CD4-positive, alpha-beta T cell treated with Interleukin-17A for 1 hour (primary cell): ENCODE measurements around the gene PPP4R1.
A peak's percentile ranks its signal among the peaks of the same experiment; 100 is the strongest.
"Not testable (repeated sequence)": the region's sequence is repeated elsewhere in the genome, so short reads cannot be mapped to it uniquely, and the experiment has no call there.

Experiments
- DNase-seq: peaks from one replicate; pipeline ENCODE4 v3.0.0-alpha.2; 2020

The PPP4R1 gene

GRCh38 chr18:9629709-9630108 lies 15.3 kb upstream of the PPP4R1 start:
- no peak for DNase-seq

- no peak for DNase-seq
Observed at GRCh38 chr18:9628984-9629383, 14.6 kb upstream of the PPP4R1 start.

- no peak for DNase-seq
Observed at GRCh38 chr18:9627642-9628041, 13.3 kb upstream of the PPP4R1 start.

GRCh38 chr18:9619990-9620389 lies 5.6 kb upstream of the PPP4R1 start:
- no peak for DNase-seq

GRCh38 chr18:9619545-9619944 lies 5.2 kb upstream of the PPP4R1 start:
- DNase-seq: peak; percentile 18

GRCh38 chr18:9619056-9619455 lies 4.7 kb upstream of the PPP4R1 start:
- no peak for DNase-seq

GRCh38 chr18:9617006-9617542 lies 2.7 kb upstream of the PPP4R1 start:
- DNase-seq: no peak

GRCh38 chr18:9616049-9616448 lies 1.7 kb upstream of the PPP4R1 start:
- DNase-seq: no peak

- DNase-seq: no peak
Observed at GRCh38 chr18:9615280-9615797, 980 bp upstream of the PPP4R1 start.

- DNase-seq: peak; percentile 44
Observed at GRCh38 chr18:9613550-9614400, 584 bp downstream of the PPP4R1 start.

GRCh38 chr18:9612977-9613376 lies 1.4 kb downstream of the PPP4R1 start:
- peak; percentile 18 for DNase-seq

- DNase-seq: peak; percentile 63
Observed at GRCh38 chr18:9612215-9612830, 2.0 kb downstream of the PPP4R1 start.

- no peak for DNase-seq
Observed at GRCh38 chr18:9609190-9609589, 5.2 kb downstream of the PPP4R1 start.

GRCh38 chr18:9608728-9609127 lies 5.6 kb downstream of the PPP4R1 start:
- DNase-seq: no peak

- no peak for DNase-seq
Observed at GRCh38 chr18:9608298-9608697, 6.1 kb downstream of the PPP4R1 start.

GRCh38 chr18:9607111-9607510 lies 7.2 kb downstream of the PPP4R1 start:
- not testable (repeated sequence) for DNase-seq

- no peak for DNase-seq
Observed at GRCh38 chr18:9606039-9606438, 8.3 kb downstream of the PPP4R1 start.

GRCh38 chr18:9604348-9604747 lies 10.0 kb downstream of the PPP4R1 start:
- no peak for DNase-seq

GRCh38 chr18:9599328-9599727 lies 15.0 kb downstream of the PPP4R1 start:
- no peak for DNase-seq

- DNase-seq: no peak
Observed at GRCh38 chr18:9597609-9598008, 16.8 kb downstream of the PPP4R1 start.

GRCh38 chr18:9596843-9597526 lies 17.4 kb downstream of the PPP4R1 start:
- no peak for DNase-seq

GRCh38 chr18:9596226-9596625 lies 18.1 kb downstream of the PPP4R1 start:
- no peak for DNase-seq

GRCh38 chr18:9594823-9595596 lies 19.3 kb downstream of the PPP4R1 start:
- DNase-seq: no peak
